H9 (cell line): ENCODE results near the gene NLRC3. TPM values are rescaled to one million over a fixed set of nuclear protein-coding genes. Genes with fewer than 3 reads are reported as not detected.
A peak's percentile ranks its signal among the peaks of the same experiment; 100 is the strongest.

ENCODE experiments used
- DNase-seq: peaks from one replicate; pipeline ENCODE4 v3.0.0-alpha.2; 2017
- H2AFZ ChIP-seq: one replicate; pipeline ENCODE4 v1.6.1; 2013; ENCODE audit warnings: mild to moderate bottlenecking, low read length, control low read depth, moderate library complexity
- H2AK5ac ChIP-seq: 2 replicates; pipeline ENCODE4 v1.6.1; 2013; ENCODE audit warnings: low read length, control low read depth, mixed read lengths; ENCODE audit not compliant: insufficient read length
- H2BK120ac ChIP-seq: one replicate; pipeline ENCODE4 v1.6.1; 2013; ENCODE audit warnings: low read depth, mild to moderate bottlenecking, low read length, control low read depth, inconsistent platforms; ENCODE audit not compliant: poor library complexity, severe bottlenecking
- H2BK12ac ChIP-seq: 2 replicates; pipeline ENCODE4 v1.6.1; 2013; ENCODE audit warnings: low read length, control low read depth, mixed read lengths, low read depth; ENCODE audit not compliant: insufficient read length
- H2BK15ac ChIP-seq: 2 replicates; pipeline ENCODE4 v1.6.1; 2013; ENCODE audit warnings: low read depth, low read length, control low read depth
- H2BK20ac ChIP-seq: one replicate; pipeline ENCODE4 v1.6.1; 2013; ENCODE audit warnings: low read depth, mild to moderate bottlenecking, low read length, control low read depth, inconsistent platforms; ENCODE audit not compliant: poor library complexity, severe bottlenecking
- H2BK5ac ChIP-seq: 2 replicates; pipeline ENCODE4 v1.6.1; 2013; ENCODE audit warnings: low read length, control low read depth, mixed read lengths; ENCODE audit not compliant: insufficient read length
- H3K14ac ChIP-seq: 2 replicates; pipeline ENCODE4 v1.6.1; 2013; ENCODE audit warnings: low read length, control low read depth; ENCODE audit not compliant: insufficient read depth
- H3K18ac ChIP-seq: 2 replicates; pipeline ENCODE4 v1.6.1; 2013; ENCODE audit warnings: low read depth, mild to moderate bottlenecking, mixed read lengths, low read length, control low read depth; ENCODE audit not compliant: insufficient read length
- H3K23ac ChIP-seq: 2 replicates; pipeline ENCODE4 v1.6.1; 2013; ENCODE audit warnings: low read length, control low read depth, mixed read lengths, low read depth; ENCODE audit not compliant: insufficient read length
- H3K23me2 ChIP-seq: 2 replicates; pipeline ENCODE4 v1.6.1; 2013; ENCODE audit warnings: low read depth, mild to moderate bottlenecking, mixed read lengths, low read length, control low read depth; ENCODE audit not compliant: insufficient read length, poor library complexity, severe bottlenecking
- H3K27ac ChIP-seq: 2 replicates; pipeline ENCODE4 v1.5.1; 2013; ENCODE audit warnings: low read length, control low read depth, mixed read lengths, low read depth; ENCODE audit not compliant: insufficient read length
- H3K27me3 ChIP-seq: 2 replicates; pipeline ENCODE4 v1.6.1; 2013; ENCODE audit warnings: low read length, control low read depth, inconsistent platforms; ENCODE audit not compliant: insufficient read depth
- H3K4ac ChIP-seq: 2 replicates; pipeline ENCODE4 v1.6.1; 2013; ENCODE audit warnings: low read depth, mild to moderate bottlenecking, control low read depth, inconsistent platforms, low read length, moderate library complexity
- H3K4me1 ChIP-seq: 2 replicates; pipeline ENCODE4 v1.6.1; 2013; ENCODE audit warnings: low read length, control low read depth, inconsistent platforms; ENCODE audit not compliant: insufficient read depth
- H3K4me2 ChIP-seq: 2 replicates; pipeline ENCODE4 v1.6.1; 2013; ENCODE audit warnings: low read length, control low read depth, mixed read lengths; ENCODE audit not compliant: insufficient read length, insufficient read depth
- H3K56ac ChIP-seq: 2 replicates; pipeline ENCODE4 v1.6.1; 2013; ENCODE audit warnings: low read depth, mild to moderate bottlenecking, mixed read lengths, low read length, control low read depth; ENCODE audit not compliant: insufficient read length
- H3K79me1 ChIP-seq: 2 replicates; pipeline ENCODE4 v1.6.1; 2013; ENCODE audit warnings: low read depth, mild to moderate bottlenecking, moderate library complexity, low read length, control low read depth, inconsistent platforms; ENCODE audit not compliant: insufficient read depth, poor library complexity, severe bottlenecking
- H3K79me2 ChIP-seq: 2 replicates; pipeline ENCODE4 v1.6.1; 2013; ENCODE audit warnings: low read length, control low read depth, inconsistent platforms; ENCODE audit not compliant: insufficient read depth
- H3K9ac ChIP-seq: 2 replicates; pipeline ENCODE4 v1.6.1; 2013; ENCODE audit warnings: low read length, control low read depth, mixed read lengths; ENCODE audit not compliant: insufficient read length; ENCODE audit errors: extremely low read depth
- H3K9me3 ChIP-seq: one replicate; pipeline ENCODE4 v1.6.1; 2013; ENCODE audit warnings: low read depth, low read length, inconsistent platforms; ENCODE audit not compliant: control insufficient read depth
- H3T11ph ChIP-seq: one replicate; pipeline ENCODE4 v1.6.1; 2013; ENCODE audit warnings: mild to moderate bottlenecking, low read length, control low read depth, inconsistent platforms
- H4K20me1 ChIP-seq: one replicate; pipeline ENCODE4 v1.6.1; 2013; ENCODE audit not compliant: control insufficient read depth, insufficient read length, insufficient read depth
- H4K5ac ChIP-seq: 2 replicates; pipeline ENCODE4 v1.6.1; 2013; ENCODE audit warnings: low read depth, mild to moderate bottlenecking, mixed read lengths, low read length, control low read depth; ENCODE audit not compliant: insufficient read length
- H4K8ac ChIP-seq: replicated peaks from 2 replicates; pipeline ENCODE4 v1.6.1; 2013; ENCODE audit warnings: low read length, control low read depth, mixed read lengths, low read depth; ENCODE audit not compliant: insufficient read length
- H4K91ac ChIP-seq: 2 replicates; pipeline ENCODE4 v1.6.1; 2013; ENCODE audit warnings: low read depth, mild to moderate bottlenecking, moderate library complexity, mixed read lengths, low read length, control low read depth; ENCODE audit not compliant: insufficient read length
- H3K27ac Mint-ChIP-seq, 3 experiments: 2 replicates in 2 of 3; 3 replicates in 1 of 3; pipeline ENCODE4 v1.8.0; 2020 to 2021; ENCODE audit warnings: mixed read lengths in 3 of 3, mild to moderate bottlenecking in 1 of 3, moderate library complexity in 1 of 3
- H3K27me3 Mint-ChIP-seq: 2 replicates; pipeline ENCODE4 v1.8.0; 2021; ENCODE audit warnings: low read depth, mild to moderate bottlenecking, moderate library complexity, mixed read lengths
- H3K36me3 Mint-ChIP-seq, 3 experiments: 2 replicates in 2 of 3; 3 replicates in 1 of 3; pipeline ENCODE4 v1.8.0; 2020 to 2021; ENCODE audit warnings: low read depth in 3 of 3, mixed read lengths in 3 of 3; ENCODE audit not compliant: insufficient read depth in 1 of 3
- H3K4me1 Mint-ChIP-seq, 2 experiments: 2 replicates each; pipeline ENCODE4 v1.8.0; 2020; ENCODE audit warnings: mixed read lengths in 2 of 2
- H3K4me3 Mint-ChIP-seq, 2 experiments: 2 replicates in 1 of 2; 3 replicates in 1 of 2; pipeline ENCODE4 v1.8.0; 2020 to 2021; ENCODE audit warnings: mild to moderate bottlenecking in 2 of 2, mixed read lengths in 2 of 2, moderate library complexity in 1 of 2
- H3K9me3 Mint-ChIP-seq, 2 experiments: 2 replicates in 1 of 2; 3 replicates in 1 of 2; pipeline ENCODE4 v1.8.0; 2020; ENCODE audit warnings: mild to moderate bottlenecking in 2 of 2, mixed read lengths in 2 of 2, moderate library complexity in 1 of 2
- WGBS: extraction: QIAGEN DNeasy Blood & Tissue Kit; methylation state at CpG from one replicate; pipeline ENCODE4 v1.1.7; 2013; ENCODE audit warnings: missing lambda C conversion rate, low lambda C conversion rate, mixed read lengths; ENCODE audit not compliant: insufficient read length; ENCODE audit errors: extremely low coverage; 5-methylcytosine and 5-hydroxymethylcytosine counted together
- total RNA-seq: library from RNA; stranded (reverse); gene quantifications from 2 replicates; pipeline ENCODE4 v1.2.1, GENCODE V29; 2021
- TF ChIP-seq, protein P1 (sequence below): fragments of 200-600 bp; sonication (generic); conservative IDR thresholded peaks from 3 replicates; pipeline ENCODE4 v1.8.0; 2021; ENCODE audit warnings: antibody characterized with exemption, mild to moderate bottlenecking

NLRC3 gene
- total RNA-seq, 1 experiment from 2014 or later, result 0.44 TPM

DNA sequence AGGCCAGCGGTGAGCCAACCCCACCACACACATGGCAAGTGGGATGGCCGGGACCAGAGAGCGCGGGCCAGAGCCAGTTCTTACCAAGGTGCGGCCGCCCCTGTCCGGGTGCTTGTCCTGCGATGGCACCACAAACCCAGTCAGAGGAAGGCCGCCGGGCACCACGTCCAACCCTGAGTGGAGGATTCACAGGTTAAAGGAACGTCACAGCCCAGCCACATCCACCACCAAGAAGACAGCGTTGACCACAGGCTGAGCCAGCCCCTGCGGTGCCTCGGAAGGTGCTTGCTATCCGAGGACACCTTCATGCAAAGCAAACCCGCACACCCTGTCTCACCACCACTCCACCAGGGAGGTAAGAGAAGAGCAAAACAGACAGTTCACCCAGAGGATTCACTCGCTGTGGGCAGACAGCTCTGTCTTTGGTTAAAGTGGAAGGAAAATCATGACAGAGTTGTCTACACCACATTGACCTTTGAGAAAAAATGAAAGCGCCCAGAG is 18.4 kb upstream of the NLRC3 start:
- no peak overlapping the region for H2BK5ac ChIP-seq
- no peak overlapping the region for H3K14ac ChIP-seq
- TF ChIP-seq, protein P1, sequence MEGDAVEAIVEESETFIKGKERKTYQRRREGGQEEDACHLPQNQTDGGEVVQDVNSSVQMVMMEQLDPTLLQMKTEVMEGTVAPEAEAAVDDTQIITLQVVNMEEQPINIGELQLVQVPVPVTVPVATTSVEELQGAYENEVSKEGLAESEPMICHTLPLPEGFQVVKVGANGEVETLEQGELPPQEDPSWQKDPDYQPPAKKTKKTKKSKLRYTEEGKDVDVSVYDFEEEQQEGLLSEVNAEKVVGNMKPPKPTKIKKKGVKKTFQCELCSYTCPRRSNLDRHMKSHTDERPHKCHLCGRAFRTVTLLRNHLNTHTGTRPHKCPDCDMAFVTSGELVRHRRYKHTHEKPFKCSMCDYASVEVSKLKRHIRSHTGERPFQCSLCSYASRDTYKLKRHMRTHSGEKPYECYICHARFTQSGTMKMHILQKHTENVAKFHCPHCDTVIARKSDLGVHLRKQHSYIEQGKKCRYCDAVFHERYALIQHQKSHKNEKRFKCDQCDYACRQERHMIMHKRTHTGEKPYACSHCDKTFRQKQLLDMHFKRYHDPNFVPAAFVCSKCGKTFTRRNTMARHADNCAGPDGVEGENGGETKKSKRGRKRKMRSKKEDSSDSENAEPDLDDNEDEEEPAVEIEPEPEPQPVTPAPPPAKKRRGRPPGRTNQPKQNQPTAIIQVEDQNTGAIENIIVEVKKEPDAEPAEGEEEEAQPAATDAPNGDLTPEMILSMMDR, result no peak
- no peak overlapping the region for H3K4me2 ChIP-seq
- peak overlapping the region in 2 of 3 experiments; percentile 6 to 98; a peak in 3 of 7 replicates for H3K27ac Mint-ChIP-seq
- no peak overlapping the region for H3K4ac ChIP-seq
- no peaks in the 10 kb centered on the region for H3K4me1 ChIP-seq
- H2AK5ac ChIP-seq, result no peak overlapping the region
- H3K79me2 ChIP-seq, result no peaks in the 10 kb centered on the region
- peaks cover 31 to 50% (median 49%) of the 10 kb centered on the region in 3 experiments for H3K36me3 Mint-ChIP-seq
- no peaks in the 10 kb centered on the region for H3K79me1 ChIP-seq
- WGBS, result no CpG with 5 or more reads among the region's 19 CpGs
- no peak overlapping the region for H3K9ac ChIP-seq
- H4K20me1 ChIP-seq, result no peaks in the 10 kb centered on the region
- no peak overlapping the region for H3K27ac ChIP-seq
- H3K23me2 ChIP-seq, result no peaks in the 10 kb centered on the region
- no peak overlapping the region for H3K18ac ChIP-seq
- H3K4me3 Mint-ChIP-seq, result no peak overlapping the region
- no peak overlapping the region for H3T11ph ChIP-seq
- H3K4me1 Mint-ChIP-seq, result no peaks in the 10 kb centered on the region
- H2AFZ ChIP-seq, result no peak overlapping the region
- no peak overlapping the region for H4K5ac ChIP-seq
- H3K27me3 ChIP-seq, result no peaks in the 10 kb centered on the region
- no peaks in the 10 kb centered on the region for H3K27me3 Mint-ChIP-seq
- peaks cover 15 to 18% of the 10 kb centered on the region in 2 experiments for H3K9me3 Mint-ChIP-seq
- H2BK20ac ChIP-seq, result no peak overlapping the region
- no peak overlapping the region for H4K91ac ChIP-seq
- H4K8ac ChIP-seq, result no peak overlapping the region
- H3K56ac ChIP-seq, result no peak overlapping the region
- H2BK120ac ChIP-seq, result no peak overlapping the region
- no peak for DNase-seq
- H3K9me3 ChIP-seq, result peaks cover 15% of the 10 kb centered on the region
- no peak overlapping the region for H3K23ac ChIP-seq
- no peak overlapping the region for H2BK15ac ChIP-seq
- no peak overlapping the region for H2BK12ac ChIP-seq
